AG10803 (cell line): ENCODE results near the gene PHACTR1.

ENCODE experiments used
- DNase-seq: peaks from one replicate; pipeline ENCODE4 v3.0.0; 2010; ENCODE audit warnings: low read depth
- H3K4me3 ChIP-seq: 2 replicates; pipeline ENCODE4 v1.5.1; 2011; ENCODE audit warnings: mild to moderate bottlenecking, low read length, control low read depth
- CTCF ChIP-seq: conservative IDR thresholded peaks from 2 replicates; pipeline ENCODE4 v1.5.1; 2011; ENCODE audit warnings: mild to moderate bottlenecking, low read length, control low read depth, inconsistent platforms

PHACTR1 gene

GRCh38 chr6:13101409-13101808 is 384.8 kb downstream of the PHACTR1 start:
- DNase-seq: no peak

GRCh38 chr6:13101985-13102384 is 385.4 kb downstream of the PHACTR1 start:
- no peak for DNase-seq
- no peak overlapping the region for H3K4me3 ChIP-seq
- no peak for TF ChIP-seq CTCF

More at GRCh38 chr6:13101409-13101808, 384.8 kb downstream of the PHACTR1 start:
- no peak overlapping the region for H3K4me3 ChIP-seq
- no peak for TF ChIP-seq CTCF

GRCh38 chr6:13103169-13103568 is 386.6 kb downstream of the PHACTR1 start:
- TF ChIP-seq CTCF: no peak
- no peak overlapping the region for H3K4me3 ChIP-seq

GRCh38 chr6:13105139-13105538 is 388.6 kb downstream of the PHACTR1 start:
- DNase-seq: no peak
- no peak for TF ChIP-seq CTCF

More at GRCh38 chr6:13103169-13103568, 386.6 kb downstream of the PHACTR1 start:
- no peak for DNase-seq

GRCh38 chr6:13112921-13113320 is 396.4 kb downstream of the PHACTR1 start:
- no peak for DNase-seq

More at GRCh38 chr6:13105139-13105538, 388.6 kb downstream of the PHACTR1 start:
- H3K4me3 ChIP-seq: no peak overlapping the region

GRCh38 chr6:13113376-13113775 is 396.8 kb downstream of the PHACTR1 start:
- TF ChIP-seq CTCF: no peak

More at GRCh38 chr6:13112921-13113320, 396.4 kb downstream of the PHACTR1 start:
- no peak overlapping the region for H3K4me3 ChIP-seq
- no peak for TF ChIP-seq CTCF

GRCh38 chr6:13113981-13114593 is 397.5 kb downstream of the PHACTR1 start:
- no peak for TF ChIP-seq CTCF
- no peak overlapping the region for H3K4me3 ChIP-seq
- DNase-seq: no peak

More at GRCh38 chr6:13113376-13113775, 396.8 kb downstream of the PHACTR1 start:
- H3K4me3 ChIP-seq: no peak overlapping the region
- no peak for DNase-seq
